Nephron progenitor cell (in vitro differentiated cells): ENCODE data around the gene RPA3.
"Not testable (repeated sequence)": the region's sequence is repeated elsewhere in the genome, so short reads cannot be mapped to it uniquely, and the experiment has no call there.

ENCODE experiments used
- DNase-seq: peaks from one replicate; pipeline ENCODE4 v3.0.0; 2021
- H3K27ac Mint-ChIP-seq: 2 replicates; pipeline ENCODE4 v1.8.0; 2021; ENCODE audit warnings: mild to moderate bottlenecking, moderate library complexity, mixed read lengths
- H3K27me3 Mint-ChIP-seq: 2 replicates; pipeline ENCODE4 v1.8.0; 2021; ENCODE audit warnings: mild to moderate bottlenecking, low read depth, mixed read lengths; ENCODE audit not compliant: poor library complexity
- H3K36me3 Mint-ChIP-seq: 2 replicates; pipeline ENCODE4 v1.8.0; 2021; ENCODE audit warnings: low read depth, mixed read lengths
- H3K4me1 Mint-ChIP-seq: 2 replicates; pipeline ENCODE4 v1.8.0; 2021; ENCODE audit warnings: mixed read lengths
- H3K4me3 Mint-ChIP-seq: 2 replicates; pipeline ENCODE4 v1.8.0; 2021; ENCODE audit warnings: mild to moderate bottlenecking, moderate library complexity, mixed read lengths
- H3K9me3 Mint-ChIP-seq: 2 replicates; pipeline ENCODE4 v1.8.0; 2021; ENCODE audit warnings: mild to moderate bottlenecking, moderate library complexity, mixed read lengths
- TF ChIP-seq, protein P1 (sequence below): fragments of 200-600 bp; sonication (generic); IDR thresholded peaks from 2 replicates; pipeline ENCODE4 v1.5.0; 2021; ENCODE audit warnings: antibody characterized with exemption

The RPA3 gene

DNA sequence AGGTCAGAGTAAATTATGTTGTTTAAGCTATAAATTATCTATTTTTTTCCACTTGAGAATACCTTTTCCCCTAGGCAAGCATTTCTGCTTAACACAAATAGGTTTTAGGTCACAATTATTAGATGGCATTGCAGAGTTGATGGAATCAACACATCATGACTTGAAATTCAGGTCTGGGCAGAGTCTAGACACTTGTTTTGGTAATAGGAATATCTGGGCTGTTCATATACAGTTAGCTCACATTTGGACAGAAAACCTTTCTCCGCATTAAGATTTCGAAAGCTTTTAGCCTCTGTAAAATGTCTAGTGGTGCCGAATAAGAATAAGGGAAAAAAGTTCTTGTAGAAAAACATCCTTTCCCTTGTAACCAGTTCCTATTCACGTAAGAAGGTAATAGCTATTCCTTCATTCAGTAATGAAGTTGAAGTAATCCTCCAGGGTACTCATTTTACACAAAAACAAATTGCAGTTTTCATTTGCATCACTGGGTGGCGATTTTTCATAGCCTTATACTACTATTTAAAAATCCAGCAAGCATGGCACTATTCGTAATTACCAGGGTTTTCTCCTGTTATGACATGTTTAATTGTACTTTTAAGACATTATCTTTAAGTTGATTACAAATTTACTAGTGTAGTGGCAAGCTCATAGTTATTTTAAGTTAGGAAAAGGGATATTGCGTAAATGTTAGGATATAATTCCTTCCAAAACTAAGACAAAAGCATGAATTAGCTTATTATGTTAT, 37.0 kb downstream of the RPA3 start:
- Mint-ChIP-seq H3K4me1 (no peaks in the 10 kb centered on the region), H3K36me3 (peaks cover 11% of the 10 kb centered on the region), H3K27ac (no peak overlapping the region), H3K9me3 (peaks cover 5% of the 10 kb centered on the region), H3K27me3 (no peaks in the 10 kb centered on the region), H3K4me3 (no peak overlapping the region)
- no peak for DNase-seq
- TF ChIP-seq, protein P1, sequence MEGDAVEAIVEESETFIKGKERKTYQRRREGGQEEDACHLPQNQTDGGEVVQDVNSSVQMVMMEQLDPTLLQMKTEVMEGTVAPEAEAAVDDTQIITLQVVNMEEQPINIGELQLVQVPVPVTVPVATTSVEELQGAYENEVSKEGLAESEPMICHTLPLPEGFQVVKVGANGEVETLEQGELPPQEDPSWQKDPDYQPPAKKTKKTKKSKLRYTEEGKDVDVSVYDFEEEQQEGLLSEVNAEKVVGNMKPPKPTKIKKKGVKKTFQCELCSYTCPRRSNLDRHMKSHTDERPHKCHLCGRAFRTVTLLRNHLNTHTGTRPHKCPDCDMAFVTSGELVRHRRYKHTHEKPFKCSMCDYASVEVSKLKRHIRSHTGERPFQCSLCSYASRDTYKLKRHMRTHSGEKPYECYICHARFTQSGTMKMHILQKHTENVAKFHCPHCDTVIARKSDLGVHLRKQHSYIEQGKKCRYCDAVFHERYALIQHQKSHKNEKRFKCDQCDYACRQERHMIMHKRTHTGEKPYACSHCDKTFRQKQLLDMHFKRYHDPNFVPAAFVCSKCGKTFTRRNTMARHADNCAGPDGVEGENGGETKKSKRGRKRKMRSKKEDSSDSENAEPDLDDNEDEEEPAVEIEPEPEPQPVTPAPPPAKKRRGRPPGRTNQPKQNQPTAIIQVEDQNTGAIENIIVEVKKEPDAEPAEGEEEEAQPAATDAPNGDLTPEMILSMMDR: peak; percentile 30

- not testable (repeated sequence) for H3K4me3 Mint-ChIP-seq, H3K27ac Mint-ChIP-seq, H3K27me3 Mint-ChIP-seq, H3K4me1 Mint-ChIP-seq, DNase-seq, H3K9me3 Mint-ChIP-seq
- peaks cover 15% of the 10 kb centered on the region for H3K36me3 Mint-ChIP-seq
These were observed 38.8 kb downstream of the RPA3 start for GRCh38 chr7:7679640-7680039.

DNA sequence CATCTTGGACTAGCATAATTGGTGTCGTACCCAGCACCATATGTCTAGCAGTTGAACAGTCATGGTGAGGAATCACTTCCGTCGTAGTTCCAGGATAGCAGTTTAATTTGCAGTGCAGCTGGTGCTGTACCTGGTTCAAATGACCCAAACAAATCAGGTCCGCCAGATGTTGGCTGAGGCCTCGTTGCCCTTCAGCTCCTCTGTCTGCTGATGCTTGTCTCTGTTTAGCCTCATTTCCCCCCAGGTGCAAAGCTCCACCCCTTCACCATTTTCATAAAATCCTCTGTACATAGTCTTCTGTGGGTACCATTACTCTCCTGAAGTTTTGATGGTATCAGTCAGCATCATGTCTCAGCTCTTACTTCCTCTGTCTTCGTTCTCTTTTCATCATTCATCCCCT, 42.7 kb downstream of the RPA3 start:
- no peak for DNase-seq
- peak overlapping the region; percentile 10 for H3K27ac Mint-ChIP-seq
- H3K27me3 Mint-ChIP-seq: no peaks in the 10 kb centered on the region
- no peak overlapping the region for H3K4me3 Mint-ChIP-seq
- no peaks in the 10 kb centered on the region for H3K4me1 Mint-ChIP-seq
- TF ChIP-seq, protein P1: no peak
- peaks cover 15% of the 10 kb centered on the region for H3K36me3 Mint-ChIP-seq
- peaks cover 5% of the 10 kb centered on the region for H3K9me3 Mint-ChIP-seq

- H3K4me3 Mint-ChIP-seq: no peak overlapping the region
- no peak for DNase-seq
- H3K9me3 Mint-ChIP-seq: peaks cover 5% of the 10 kb centered on the region
- H3K36me3 Mint-ChIP-seq: peaks cover 15% of the 10 kb centered on the region
- H3K4me1 Mint-ChIP-seq: no peaks in the 10 kb centered on the region
- TF ChIP-seq, protein P1: no peak
- peak overlapping the region; percentile 88 for H3K27ac Mint-ChIP-seq
- no peaks in the 10 kb centered on the region for H3K27me3 Mint-ChIP-seq
These were observed 45.2 kb downstream of the RPA3 start for GRCh38 chr7:7673240-7673550.

- peaks cover 10% of the 10 kb centered on the region for H3K36me3 Mint-ChIP-seq
- H3K9me3 Mint-ChIP-seq: peaks cover under 1% of the 10 kb centered on the region
- H3K27me3 Mint-ChIP-seq: no peaks in the 10 kb centered on the region
- H3K27ac Mint-ChIP-seq: peak overlapping the region; percentile 88
- TF ChIP-seq, protein P1: no peak
- H3K4me1 Mint-ChIP-seq: no peaks in the 10 kb centered on the region
- DNase-seq: no peak
- H3K4me3 Mint-ChIP-seq: no peak overlapping the region
These were observed 45.7 kb downstream of the RPA3 start for GRCh38 chr7:7672545-7673239.

DNA sequence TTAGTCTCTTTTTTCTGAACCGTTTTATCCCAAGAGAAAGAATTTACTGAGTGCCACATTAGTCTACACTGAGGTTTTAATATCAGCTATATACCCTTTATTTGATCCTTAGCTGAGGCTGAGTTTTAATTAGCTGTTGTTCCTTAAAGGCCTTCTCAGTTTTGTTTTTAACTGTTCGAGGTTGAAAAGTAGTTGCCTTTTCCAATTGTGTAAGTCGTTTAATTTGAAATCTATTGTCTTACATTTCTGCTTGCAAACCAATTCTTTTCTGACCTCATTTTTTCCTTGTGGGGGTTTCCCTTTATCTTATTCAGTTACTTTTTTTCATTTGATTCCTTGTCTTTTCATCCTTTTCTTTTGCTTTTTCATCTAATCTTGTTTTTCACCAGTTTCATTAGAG, 47.0 kb downstream of the RPA3 start:
- Mint-ChIP-seq H3K27me3 (no peaks in the 10 kb centered on the region), H3K4me1 (no peaks in the 10 kb centered on the region), H3K27ac (no peak overlapping the region), H3K36me3 (peaks cover 5% of the 10 kb centered on the region), H3K9me3 (no peaks in the 10 kb centered on the region), H3K4me3 (no peak overlapping the region)
- TF ChIP-seq, protein P1: no peak
- no peak for DNase-seq
